Neural progenitor cell (in vitro differentiated cells): ENCODE results near the gene MYRFL.

Experiments used
- EZH2 ChIP-seq: fragments of 200-600 bp; sonication (generic); IDR thresholded peaks from 2 replicates; pipeline ENCODE4 v1.6.1; 2017; ENCODE audit warnings: antibody characterized with exemption, mild to moderate bottlenecking, moderate library complexity
- TF ChIP-seq, protein P1 (sequence below): fragments of 200-600 bp; sonication (generic); IDR thresholded peaks from 2 replicates; pipeline ENCODE4 v1.5.1; 2017; ENCODE audit warnings: antibody characterized with exemption, mild to moderate bottlenecking

GRCh38 chr12:69906411-69907216 lies 81.6 kb downstream of the MYRFL start:
- TF ChIP-seq, protein P1, sequence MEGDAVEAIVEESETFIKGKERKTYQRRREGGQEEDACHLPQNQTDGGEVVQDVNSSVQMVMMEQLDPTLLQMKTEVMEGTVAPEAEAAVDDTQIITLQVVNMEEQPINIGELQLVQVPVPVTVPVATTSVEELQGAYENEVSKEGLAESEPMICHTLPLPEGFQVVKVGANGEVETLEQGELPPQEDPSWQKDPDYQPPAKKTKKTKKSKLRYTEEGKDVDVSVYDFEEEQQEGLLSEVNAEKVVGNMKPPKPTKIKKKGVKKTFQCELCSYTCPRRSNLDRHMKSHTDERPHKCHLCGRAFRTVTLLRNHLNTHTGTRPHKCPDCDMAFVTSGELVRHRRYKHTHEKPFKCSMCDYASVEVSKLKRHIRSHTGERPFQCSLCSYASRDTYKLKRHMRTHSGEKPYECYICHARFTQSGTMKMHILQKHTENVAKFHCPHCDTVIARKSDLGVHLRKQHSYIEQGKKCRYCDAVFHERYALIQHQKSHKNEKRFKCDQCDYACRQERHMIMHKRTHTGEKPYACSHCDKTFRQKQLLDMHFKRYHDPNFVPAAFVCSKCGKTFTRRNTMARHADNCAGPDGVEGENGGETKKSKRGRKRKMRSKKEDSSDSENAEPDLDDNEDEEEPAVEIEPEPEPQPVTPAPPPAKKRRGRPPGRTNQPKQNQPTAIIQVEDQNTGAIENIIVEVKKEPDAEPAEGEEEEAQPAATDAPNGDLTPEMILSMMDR, result no peak
- TF ChIP-seq EZH2, result no peak
